H1 (cell line): ENCODE measurements around the gene MIPEP. TPM values are rescaled to one million over a fixed set of nuclear protein-coding genes. Genes with fewer than 3 reads are reported as not detected.

Experiments used
- CTCF ChIA-PET: fragments of 300-600 bp; sonication (Branson Sonifier 250); formaldehyde crosslinking; loops from one replicate; lab custom pipeline; 2021; ENCODE audit not compliant: partially characterized antibody; lab: Charles Lee
- POLR2A ChIA-PET: fragments of 300-600 bp; sonication (Branson Sonifier 250); formaldehyde crosslinking; loops from one replicate; lab custom pipeline; 2021; ENCODE audit warnings: inconsistent platforms; ENCODE audit not compliant: partially characterized antibody; lab: Charles Lee
- DNase-seq, 2 experiments: peaks; one replicate each; pipeline versions ENCODE4 v3.0.0 to v3.0.0-alpha.2; 2010 to 2022; ENCODE audit warnings: low spot score in 2 of 2, low read depth in 1 of 2, mixed read lengths in 1 of 2
- FAIRE-seq: peaks from 2 replicates; lab custom pipeline; 2011; peaks lifted over from hg19 to GRCh38; lab: Jason Lieb, UNC
- H2AFZ ChIP-seq: 2 replicates; pipeline ENCODE4 v1.8.1; 2012; ENCODE audit warnings: low read length, inconsistent platforms
- H2AK5ac ChIP-seq: 2 replicates; pipeline ENCODE4 v1.6.1; 2013; ENCODE audit warnings: low read depth, low read length
- H2BK120ac ChIP-seq: replicated peaks from 2 replicates; pipeline ENCODE3; 2013; ENCODE audit warnings: low read depth, low read length, inconsistent platforms
- H2BK12ac ChIP-seq: 2 replicates; pipeline ENCODE4 v1.6.1; 2013; ENCODE audit warnings: low read depth, low read length
- H2BK15ac ChIP-seq: 2 replicates; pipeline ENCODE4 v1.6.1; 2013; ENCODE audit warnings: low read length
- H2BK20ac ChIP-seq: 2 replicates; pipeline ENCODE4 v1.6.1; 2013; ENCODE audit warnings: low read length
- H2BK5ac ChIP-seq: 2 replicates; pipeline ENCODE4 v1.6.1; 2013; ENCODE audit warnings: low read depth, low read length
- H3K14ac ChIP-seq: 2 replicates; pipeline ENCODE4 v1.6.1; 2013; ENCODE audit warnings: inconsistent platforms; ENCODE audit not compliant: insufficient read length
- H3K18ac ChIP-seq: 2 replicates; pipeline ENCODE4 v1.6.1; 2013; ENCODE audit warnings: low read length; ENCODE audit errors: extremely low read depth
- H3K23ac ChIP-seq: 2 replicates; pipeline ENCODE4 v1.6.1; 2013; ENCODE audit warnings: inconsistent platforms; ENCODE audit not compliant: insufficient read length
- H3K23me2 ChIP-seq: 2 replicates; pipeline ENCODE4 v1.6.1; 2013; ENCODE audit warnings: low read depth, low read length
- H3K27ac ChIP-seq: 2 replicates; pipeline ENCODE4 v1.6.1; 2011; ENCODE audit warnings: low read depth, low read length, inconsistent platforms
- H3K27me3 ChIP-seq, 4 experiments: replicated peaks in 1 of 4; 1 replicate in 1 of 4; 2 replicates in 3 of 4; pipeline versions ENCODE4 v1.6.1 to v1.8.1; 2011 to 2013; ENCODE audit warnings: low read length in 3 of 4, mild to moderate bottlenecking in 3 of 4, inconsistent platforms in 2 of 4, mixed read lengths in 2 of 4, moderate library complexity in 1 of 4; ENCODE audit not compliant: control insufficient read depth in 3 of 4, insufficient read depth in 3 of 4; ENCODE audit errors: extremely low read depth in 1 of 4
- H3K36me3 ChIP-seq, 4 experiments: 2 replicates each; pipeline versions ENCODE4 v1.6.1 to v1.8.1; 2011 to 2013; ENCODE audit warnings: mild to moderate bottlenecking in 4 of 4, low read length in 3 of 4, moderate library complexity in 2 of 4, control low read depth in 1 of 4, inconsistent platforms in 1 of 4; ENCODE audit not compliant: insufficient read depth in 4 of 4, control insufficient read depth in 2 of 4
- H3K4ac ChIP-seq: replicated peaks from 2 replicates; pipeline ENCODE3; 2013; ENCODE audit warnings: low read length, low read depth, mixed read lengths, inconsistent platforms; ENCODE audit not compliant: insufficient read length
- H3K4me1 ChIP-seq, 4 experiments: replicated peaks in 1 of 4; 1 replicate in 1 of 4; 2 replicates in 3 of 4; pipeline versions ENCODE4 v1.6.1 to v1.8.1; 2011 to 2013; ENCODE audit warnings: low read length in 3 of 4, inconsistent platforms in 2 of 4, mixed read lengths in 1 of 4; ENCODE audit not compliant: insufficient read depth in 4 of 4, control insufficient read depth in 3 of 4
- H3K4me2 ChIP-seq, 2 experiments: 2 replicates each; pipeline versions ENCODE4 v1.6.1 to v1.8.1; 2011 to 2013; ENCODE audit warnings: low read depth in 2 of 2, low read length in 2 of 2, control low read depth in 1 of 2, inconsistent platforms in 1 of 2, mild to moderate bottlenecking in 1 of 2; ENCODE audit not compliant: insufficient read depth in 1 of 2
- H3K4me3 ChIP-seq, 4 experiments: fragments of 200-600, 300-600 bp in 1 of 4; sonication (generic), shearing (Covaris generic), sonication (Bioruptor Twin) in 1 of 4; 2 replicates each; pipeline versions ENCODE4 v1.5.1 to v1.8.1; 2011 to 2016; ENCODE audit warnings: low read length in 4 of 4, low read depth in 3 of 4, control low read depth in 2 of 4, inconsistent platforms in 2 of 4, mild to moderate bottlenecking in 2 of 4, mixed read lengths in 1 of 4, moderate library complexity in 1 of 4; ENCODE audit not compliant: insufficient read depth in 2 of 4; ENCODE audit errors: extremely low read depth in 1 of 4
- H3K56ac ChIP-seq: replicated peaks from 2 replicates; pipeline ENCODE3; 2013; ENCODE audit warnings: low read depth, mild to moderate bottlenecking, mixed read lengths, low read length, inconsistent platforms; ENCODE audit not compliant: insufficient read length
- H3K79me1 ChIP-seq: 2 replicates; pipeline ENCODE4 v1.6.1; 2013; ENCODE audit warnings: low read depth, low read length, control low read depth
- H3K79me2 ChIP-seq, 2 experiments: 2 replicates each; pipeline versions ENCODE4 v1.6.1 to v1.8.1; 2012 to 2013; ENCODE audit warnings: low read length in 2 of 2, mild to moderate bottlenecking in 2 of 2, inconsistent platforms in 1 of 2; ENCODE audit not compliant: insufficient read depth in 2 of 2, control insufficient read depth in 1 of 2
- H3K9ac ChIP-seq, 4 experiments: replicated peaks in 1 of 4; 1 replicate in 1 of 4; 2 replicates in 3 of 4; pipeline versions ENCODE4 v1.6.1 to v1.8.1; 2011 to 2013; ENCODE audit warnings: low read depth in 3 of 4, low read length in 3 of 4, control low read depth in 2 of 4, mild to moderate bottlenecking in 2 of 4, moderate library complexity in 2 of 4, inconsistent platforms in 1 of 4; ENCODE audit errors: extremely low read depth in 1 of 4
- H3K9me3 ChIP-seq, 2 experiments: 2 replicates each; pipeline versions ENCODE4 v1.6.1 to v1.8.1; 2012 to 2013; ENCODE audit warnings: mild to moderate bottlenecking in 2 of 2, moderate library complexity in 2 of 2, control low read depth in 1 of 2, inconsistent platforms in 1 of 2, low read depth in 1 of 2, low read length in 1 of 2, mixed read lengths in 1 of 2; ENCODE audit not compliant: insufficient read depth in 2 of 2
- H4K20me1 ChIP-seq, 2 experiments: replicated peaks in 1 of 2; 2 replicates each; pipeline versions ENCODE3 to v1.8.1; 2011 to 2013; ENCODE audit warnings: inconsistent platforms in 2 of 2, low read length in 2 of 2, mild to moderate bottlenecking in 1 of 2; ENCODE audit not compliant: insufficient read depth in 2 of 2, control insufficient read depth in 1 of 2
- H4K5ac ChIP-seq: 2 replicates; pipeline ENCODE4 v1.6.1; 2013; ENCODE audit warnings: low read length, low read depth, mixed read lengths, inconsistent platforms; ENCODE audit not compliant: insufficient read length
- H4K8ac ChIP-seq: 2 replicates; pipeline ENCODE4 v1.8.0; 2013; ENCODE audit warnings: mild to moderate bottlenecking, moderate library complexity, low read length, inconsistent platforms; ENCODE audit not compliant: insufficient read depth; ENCODE audit errors: extremely low read depth
- H4K91ac ChIP-seq: replicated peaks from 2 replicates; pipeline ENCODE3; 2013; ENCODE audit warnings: low read length, mixed read lengths, inconsistent platforms; ENCODE audit not compliant: insufficient read length
- CEBPB ChIP-seq: IDR thresholded peaks from 2 replicates; pipeline ENCODE4 v1.6.1; 2012; ENCODE audit warnings: low read depth, low read length
- WGBS, 2 experiments: shearing (Covaris generic) in 1 of 2; methylation state at CpG; one replicate each; pipeline versions ENCODE4 v1.1.6 to v1.1.7; 2013 to 2015; ENCODE audit warnings: low lambda C conversion rate in 2 of 2, mixed read lengths in 2 of 2, inconsistent platforms in 1 of 2, low coverage in 1 of 2, missing lambda C conversion rate in 1 of 2; ENCODE audit not compliant: insufficient replicate concordance in 2 of 2, insufficient coverage in 1 of 2, insufficient read length in 1 of 2; ENCODE audit errors: extremely low coverage in 1 of 2, missing lambda C conversion rate in 1 of 2; 5-methylcytosine and 5-hydroxymethylcytosine counted together
- polyA plus RNA-seq, 7 experiments: library from polyadenylated mRNA; depleted of rRNA in 3 of 7; stranded (reverse) in 5 of 7; unstranded in 2 of 7; fragments of >200 nt in 5 of 7; fragments of 200-250 nt in 2 of 7; gene quantifications; 1 replicate in 5 of 7; 2 replicates in 1 of 7; 4 replicates in 1 of 7; pipeline versions ENCODE4 v1.2.1 to v1.2.3, GENCODE V29; 2011 to 2013; ENCODE audit warnings: missing spikeins in 2 of 7, mixed read lengths in 2 of 7
- total RNA-seq: library from RNA; stranded (reverse); fragmentation: NEBNext Ultra II Directional; extraction: Animal tissue kit (Norgen Biotek cat#: 25700); gene quantifications from 2 replicates; pipeline ENCODE4 v1.2.1, GENCODE V29; 2021

MIPEP gene
- total and polyA plus RNA-seq, 2 of the 8 experiments (the other 6 are each of a cell fraction or from before 2014, with no cell fraction given): 24.0 to 24.2 TPM

- Histone ChIP-seq H3K4ac (no peak overlapping the region), H2BK5ac (no peak overlapping the region), H3K9me3 (no peaks in the 10 kb centered on the region), H3K23ac (no peak overlapping the region), H3K23me2 (no peaks in the 10 kb centered on the region), H3K4me3 (no peak overlapping the region), H2AFZ (no peak overlapping the region), H3K27me3 (no peaks in the 10 kb centered on the region), H3K36me3 (no peaks in the 10 kb centered on the region; a peak in 1 of 8 replicates), H4K91ac (no peak overlapping the region), H3K56ac (no peak overlapping the region), H2BK20ac (no peak overlapping the region), H2BK12ac (no peak overlapping the region), H3K79me2 (no peaks in the 10 kb centered on the region), H3K9ac (no peak overlapping the region), H3K27ac (no peak overlapping the region), H2BK15ac (no peak overlapping the region), H4K8ac (no peak overlapping the region), H2BK120ac (no peak overlapping the region), H3K4me2 (no peak overlapping the region), H3K79me1 (no peaks in the 10 kb centered on the region), H3K14ac (no peak overlapping the region), H3K4me1 (no peaks in the 10 kb centered on the region; a peak in 2 of 7 replicates), H4K5ac (no peak overlapping the region), H2AK5ac (no peak overlapping the region), H4K20me1 (no peaks in the 10 kb centered on the region), H3K18ac (no peak overlapping the region)
- FAIRE-seq (no peak), DNase-seq (no peak)
- no peak for TF ChIP-seq CEBPB
- WGBS, 2 experiments: 68% methylated on average over 7 of the region's 9 CpGs; no CpG with 5 or more reads in 1 of the 2 experiments
- CTCF ChIA-PET: no interaction called here
- POLR2A ChIA-PET: no interaction called here
These were observed 130.2 kb downstream of the MIPEP start for GRCh38 chr13:23758798-23759527.
